NCI-H1694 treated with DMSO at 0.1 percent for 48 hours (cell line): Measurements from ENCODE around the gene WWTR1.

Source experiments
- DNase-seq: peaks from one replicate; lab custom pipeline; 2025; lab: John Stamatoyannopoulos, UW

Gene WWTR1

GRCh38 chr3:149621218-149622005 lies 36.4 kb downstream of the WWTR1 start:
- DNase-seq, result no peak

- DNase-seq, result no peak
Observed at GRCh38 chr3:149620291-149621020, 37.4 kb downstream of the WWTR1 start.

GRCh38 chr3:149619136-149619535 lies 38.7 kb downstream of the WWTR1 start:
- DNase-seq, result no peak

- DNase-seq, result no peak
Observed at GRCh38 chr3:149618151-149619123, 39.4 kb downstream of the WWTR1 start.

- no peak for DNase-seq
Observed at GRCh38 chr3:149615731-149616221, 42.0 kb downstream of the WWTR1 start.

GRCh38 chr3:149613988-149614387 lies 43.8 kb downstream of the WWTR1 start:
- no peak for DNase-seq

GRCh38 chr3:149612456-149612855 lies 45.4 kb downstream of the WWTR1 start:
- DNase-seq, result no peak

GRCh38 chr3:149611149-149611548 lies 46.7 kb downstream of the WWTR1 start:
- DNase-seq, result no peak

- DNase-seq, result no peak
Observed at GRCh38 chr3:149610351-149611105, 47.3 kb downstream of the WWTR1 start.

- no peak for DNase-seq
Observed at GRCh38 chr3:149609595-149609994, 48.2 kb downstream of the WWTR1 start.

- no peak for DNase-seq
Observed at GRCh38 chr3:149608987-149609386, 48.8 kb downstream of the WWTR1 start.

- DNase-seq, result no peak
Observed at GRCh38 chr3:149605902-149606301, 51.9 kb downstream of the WWTR1 start.

- no peak for DNase-seq
Observed at GRCh38 chr3:149604125-149604875, 53.5 kb downstream of the WWTR1 start.

- DNase-seq, result no peak
Observed at GRCh38 chr3:149603126-149604074, 54.4 kb downstream of the WWTR1 start.

GRCh38 chr3:149600634-149601033 lies 57.2 kb downstream of the WWTR1 start:
- no peak for DNase-seq

- no peak for DNase-seq
Observed at GRCh38 chr3:149599236-149599635, 58.6 kb downstream of the WWTR1 start.

- DNase-seq, result no peak
Observed at GRCh38 chr3:149596134-149596770, 61.6 kb downstream of the WWTR1 start.

GRCh38 chr3:149593418-149594160 lies 64.2 kb downstream of the WWTR1 start:
- no peak for DNase-seq
